Gastroesophageal sphincter (tissue), 4 donors: ENCODE measurements around the gene ERRFI1. TPM values are rescaled to one million over a fixed set of nuclear protein-coding genes. Genes with fewer than 3 reads are reported as not detected.
A peak's percentile ranks its signal among the peaks of the same experiment; 100 is the strongest.
"Not testable (repeated sequence)": the region's sequence is repeated elsewhere in the genome, so short reads cannot be mapped to it uniquely, and the experiment has no call there.

ENCODE experiments used
- ATAC-seq: fragments of 150-250 bp; one replicate; pipeline ENCODE4 v1.9.1; 2016; ENCODE audit warnings: mild to moderate bottlenecking, moderate library complexity
- H3K27ac ChIP-seq, 4 donors: fragments of 200-600 bp; sonication (generic) in 3 of 4; 1 replicate in 3 of 4; 2 replicates in 1 of 4; pipeline ENCODE4 v1.5.1; 2016 to 2019
- H3K27me3 ChIP-seq: fragments of 200-600 bp; sonication (generic); one replicate; pipeline ENCODE4 v1.5.1; 2019
- H3K36me3 ChIP-seq, 2 donors: fragments of 200-600 bp; sonication (generic); one replicate each; pipeline ENCODE4 v1.5.1; 2019; ENCODE audit warnings: control low read depth in 1 of 2
- H3K4me1 ChIP-seq, 3 donors: fragments of 200-600 bp; sonication (generic); 1 replicate in 2 of 3; 2 replicates in 1 of 3; pipeline ENCODE4 v1.5.1; 2016 to 2019; ENCODE audit warnings: control low read depth in 2 of 3
- H3K4me3 ChIP-seq, 2 donors: fragments of 200-600 bp; sonication (generic); one replicate each; pipeline ENCODE4 v1.5.1; 2019; ENCODE audit warnings: mild to moderate bottlenecking in 1 of 2, moderate library complexity in 1 of 2
- H3K9me3 ChIP-seq, 3 donors: fragments of 200-600 bp; sonication (generic); one replicate each; pipeline ENCODE4 v1.5.1; 2017 to 2019; ENCODE audit warnings: control low read depth in 2 of 3
- CTCF ChIP-seq, 4 experiments: fragments of 200-600 bp in 2 of 4; fragments of 450-650 bp in 2 of 4; sonication (generic) in 1 of 4; IDR thresholded peaks; one replicate each; pipeline ENCODE4 v1.5.1; 2017 to 2019; ENCODE audit warnings: antibody characterized with exemption in 4 of 4, mild to moderate bottlenecking in 2 of 4, moderate library complexity in 2 of 4
- EP300 ChIP-seq: sonication (generic); formaldehyde crosslinking; IDR thresholded peaks from one replicate; pipeline ENCODE4 v1.6.1; 2017; ENCODE audit warnings: antibody characterized with exemption, mild to moderate bottlenecking
- POLR2A ChIP-seq, 2 donors: fragments of 450-650 bp; IDR thresholded peaks; one replicate each; pipeline ENCODE4 v1.6.1; 2017; ENCODE audit warnings: antibody characterized with exemption in 2 of 2, mild to moderate bottlenecking in 2 of 2, moderate library complexity in 1 of 2
- POLR2AphosphoS5 ChIP-seq: sonication (generic); formaldehyde crosslinking; IDR thresholded peaks from one replicate; pipeline ENCODE4 v1.6.1; 2017; ENCODE audit warnings: antibody characterized with exemption
- WGBS, 2 donors: methylation state at CpG; one replicate each; pipeline ENCODE4 v1.1.5; 2018; ENCODE audit warnings: low coverage in 1 of 2; 5-methylcytosine and 5-hydroxymethylcytosine counted together
- small RNA-seq, 4 donors: library from RNA; depleted of rRNA; stranded (forward); fragments of <200 nt; gene quantifications; one replicate each; pipeline ENCODE3, GENCODE V24; 2016
- total RNA-seq, 4 donors: library from RNA; depleted of rRNA; stranded (reverse); fragments of >200 nt; gene quantifications; one replicate each; pipeline ENCODE4 v1.1.0, GENCODE V29; 2016

The ERRFI1 gene
- total RNA-seq, 4 donors from 2014 or later, result 344 to 570 (median 393) TPM

GRCh38 chr1:7964476-7964875, 61.6 kb downstream of the ERRFI1 start:
- 70 to 85% methylated on average over 3 of the region's 3 CpGs for WGBS, 2 donors
- TF ChIP-seq POLR2A (IDR thresholded peaks at IDR 0.05) (no peak), CTCF (IDR thresholded peaks at IDR 0.05) (no peak), EP300 (no peak), POLR2AphosphoS5 (no peak)
- Histone ChIP-seq H3K27me3 (no peaks in the 10 kb centered on the region), H3K27ac (no peak overlapping the region), H3K36me3 (peaks cover 2 to 63% of the 10 kb centered on the region in 2 donors), H3K9me3 (no peaks in the 10 kb centered on the region), H3K4me3 (no peak overlapping the region), H3K4me1 (peaks cover 0 to 68% (median 9%) of the 10 kb centered on the region in 3 donors)
- ATAC-seq, result no peak

- Histone ChIP-seq H3K4me1 (peaks cover 0 to 68% (median 9%) of the 10 kb centered on the region in 3 donors), H3K36me3 (peaks cover 2 to 57% of the 10 kb centered on the region in 2 donors)
- not testable (repeated sequence) for H3K27ac ChIP-seq, H3K9me3 ChIP-seq, H3K4me3 ChIP-seq, H3K27me3 ChIP-seq, ATAC-seq
- 81 to 88% methylated on average over 5 to 7 of the region's 7 CpGs for WGBS, 2 donors
These were observed 62.3 kb downstream of the ERRFI1 start for GRCh38 chr1:7963841-7964240.

GRCh38 chr1:7963378-7963730, 62.8 kb downstream of the ERRFI1 start:
- 82 to 93% methylated on average over 4 to 5 of the region's 12 CpGs for WGBS, 2 donors
- not testable (repeated sequence) for H3K27ac ChIP-seq

GRCh38 chr1:7962636-7963377, 63.3 kb downstream of the ERRFI1 start:
- Histone ChIP-seq H3K4me3 (peak overlapping the region; percentile 71 to 72), H3K27ac (peak overlapping the region in 2 of 4 donors; percentile 88 to 97), H3K4me1 (peaks cover 0 to 67% (median 9%) of the 10 kb centered on the region in 3 donors), H3K36me3 (peaks cover 2 to 50% of the 10 kb centered on the region in 2 donors), H3K9me3 (no peaks in the 10 kb centered on the region), H3K27me3 (no peaks in the 10 kb centered on the region)
- ATAC-seq, result no peak
- TF ChIP-seq POLR2A (IDR thresholded peaks at IDR 0.05), result no peak
- TF ChIP-seq EP300, result no peak
- no peak for TF ChIP-seq POLR2AphosphoS5
- TF ChIP-seq CTCF (IDR thresholded peaks at IDR 0.05), result no peak
- 84 to 85% methylated on average over 9 to 11 of the region's 11 CpGs for WGBS, 2 donors

More at GRCh38 chr1:7963378-7963730, 62.8 kb downstream of the ERRFI1 start:
- not testable (repeated sequence) for H3K9me3 ChIP-seq, H3K27me3 ChIP-seq, H3K4me3 ChIP-seq, ATAC-seq
- H3K36me3 ChIP-seq, result peaks cover 2 to 52% of the 10 kb centered on the region in 2 donors
- H3K4me1 ChIP-seq, result peaks cover 0 to 68% (median 9%) of the 10 kb centered on the region in 3 donors

- WGBS, 2 donors, result 0% methylated on average over 5 to 8 of the region's 10 CpGs
- Histone ChIP-seq H3K4me3 (peak overlapping the region; percentile 71 to 72), H3K36me3 (peaks cover 2 to 41% of the 10 kb centered on the region in 2 donors), H3K4me1 (peaks cover 0 to 59% (median 9%) of the 10 kb centered on the region in 3 donors), H3K27ac (peak overlapping the region; percentile 74 to 97 (median 90)), H3K9me3 (no peaks in the 10 kb centered on the region), H3K27me3 (no peaks in the 10 kb centered on the region)
- TF ChIP-seq POLR2AphosphoS5 (no peak), CTCF (IDR thresholded peaks at IDR 0.05) (no peak), POLR2A (IDR thresholded peaks at IDR 0.05) (no peak), EP300 (no peak)
- no peak for ATAC-seq
These were observed 64.1 kb downstream of the ERRFI1 start for GRCh38 chr1:7962014-7962335.

Small RNA genes within 50 kb of the gene (small RNA-seq; reads per million reads assigned to genes)
- 0 reads per million in 4 donors for gene RF00019

Other genes with a start within 250 kb of the ERRFI1 start
- gene PER3, start 242.0 kb downstream of the ERRFI1 start, total RNA-seq, result 10 to 100 TPM; 26.8 to 73.2 (median 43.4) TPM
- under 1 TPM in 2 of 4 donors, not detected in 2; 0.31 to 0.42 TPM for gene UTS2, start 173.2 kb downstream of the ERRFI1 start, total RNA-seq
- gene TNFRSF9, start 85.5 kb downstream of the ERRFI1 start, total RNA-seq, result under 1 TPM in 2 of 4 donors, not detected in 2; 0.13 to 0.31 TPM
- gene PARK7, start 64.6 kb downstream of the ERRFI1 start, total RNA-seq, result 100 to 1,000 TPM; 208 to 250 (median 224) TPM